HCT116 (cell line): Measurements from ENCODE around the gene C1orf94. TPM values are rescaled to one million over a fixed set of nuclear protein-coding genes. Genes with fewer than 3 reads are reported as not detected.

ENCODE experiments used
- ATAC-seq: fragments of 200-7000 bp; cut with Tn5 transposase; 2 replicates; pipeline ENCODE4 v1.9.1; 2020; ENCODE audit warnings: mild to moderate bottlenecking, moderate library complexity
- BruUV-seq: library from RNA; stranded (reverse); fragments of 400-500 nt; replicated peaks from 2 replicates; lab custom pipeline; 2021; lab: Mats Ljungman, UMichigan
- CTCF ChIA-PET: fragments of 300-600 bp; sonication (Branson Sonifier 250); formaldehyde crosslinking; loops from one replicate; lab custom pipeline; 2021; ENCODE audit warnings: antibody characterized with exemption; lab: Charles Lee
- POLR2A ChIA-PET: fragments of 300-600, 350-600 bp; sonication (Branson Sonifier 250); formaldehyde crosslinking; loops from one replicate; lab custom pipeline; 2021; ENCODE audit warnings: antibody characterized with exemption; lab: Charles Lee
- RAD21 ChIA-PET, 2 experiments: fragments of 300-600 bp; sonication (Branson Sonifier 250); formaldehyde crosslinking; loops; one replicate each; lab custom pipeline; 2023; ENCODE audit warnings: low total read pairs in 2 of 2; ENCODE audit not compliant: uncharacterized antibody in 2 of 2, unreplicated experiment in 2 of 2, low non-redundant PET in 1 of 2; lab: Charles Lee
- DNase-seq: peaks from one replicate; pipeline ENCODE4 v3.0.0-alpha.2; 2010; ENCODE audit warnings: low read depth, low spot score
- H2AFZ ChIP-seq: fragments of 200-600 bp; shearing (Covaris generic), sonication (generic); 2 replicates; pipeline ENCODE4 v1.6.1; 2017; ENCODE audit warnings: low read depth, mixed run types, mixed read lengths, antibody characterized with exemption, low read length; ENCODE audit not compliant: poor library complexity, severe bottlenecking
- H3K27ac ChIP-seq: 2 replicates; pipeline ENCODE4 v1.5.1; 2012; ENCODE audit warnings: low read depth, low read length
- H3K27me3 ChIP-seq: fragments of 200-600 bp; sonication (generic); 2 replicates; pipeline ENCODE4 v1.6.1; 2016; ENCODE audit warnings: mixed run types, low read length, mixed read lengths; ENCODE audit not compliant: insufficient read depth
- H3K36me3 ChIP-seq, 2 experiments: fragments of 200-500 bp in 1 of 2; fragments of 200-600 bp in 1 of 2; sonication (Bioruptor generic) in 1 of 2; sonication (generic) in 1 of 2; 2 replicates each; pipeline versions ENCODE4 v1.5.1 to v1.6.1; 2014 to 2016; ENCODE audit warnings: low read length in 2 of 2, inconsistent platforms in 1 of 2, mixed read lengths in 1 of 2, mixed run types in 1 of 2; ENCODE audit not compliant: insufficient read depth in 2 of 2, control insufficient read depth in 1 of 2
- H3K4me1 ChIP-seq, 2 experiments: fragments of 200-600 bp in 1 of 2; sonication (generic) in 1 of 2; 2 replicates each; pipeline versions ENCODE4 v1.5.1 to v1.6.1; 2012 to 2017; ENCODE audit warnings: low read length in 2 of 2, inconsistent platforms in 1 of 2, mild to moderate bottlenecking in 1 of 2, mixed read lengths in 1 of 2, mixed run types in 1 of 2, moderate library complexity in 1 of 2; ENCODE audit not compliant: insufficient read depth in 2 of 2, control insufficient read depth in 1 of 2
- H3K4me2 ChIP-seq: fragments of 200-600 bp; sonication (generic); 2 replicates; pipeline ENCODE4 v1.6.1; 2017; ENCODE audit warnings: mixed run types, low read length, mixed read lengths
- H3K4me3 ChIP-seq, 2 experiments: fragments of 200-600 bp in 1 of 2; sonication (generic) in 1 of 2; replicated peaks in 1 of 2; 2 replicates each; pipeline ENCODE4 v1.5.1; 2011 to 2016; ENCODE audit warnings: low read length in 2 of 2, control low read depth in 1 of 2, low read depth in 1 of 2, mild to moderate bottlenecking in 1 of 2, mixed read lengths in 1 of 2, mixed run types in 1 of 2
- H3K79me2 ChIP-seq: fragments of 200-600 bp; sonication (generic); 2 replicates; pipeline ENCODE4 v1.6.1; 2017; ENCODE audit warnings: mild to moderate bottlenecking, mixed run types, low read length, moderate library complexity, mixed read lengths; ENCODE audit not compliant: insufficient read depth
- H3K9ac ChIP-seq: fragments of 200-600 bp; sonication (generic); 2 replicates; pipeline ENCODE4 v1.6.1; 2016; ENCODE audit warnings: low read length, mixed read lengths
- H3K9me2 ChIP-seq: fragments of 200-600 bp; sonication (generic), shearing (Covaris generic); 2 replicates; pipeline ENCODE4 v1.6.1; 2017; ENCODE audit warnings: mixed run types, mild to moderate bottlenecking, moderate library complexity; ENCODE audit not compliant: insufficient read depth
- H3K9me3 ChIP-seq, 2 experiments: fragments of 200-500 bp in 1 of 2; fragments of 200-600 bp in 1 of 2; sonication (Bioruptor generic) in 1 of 2; sonication (generic) in 1 of 2; 2 replicates each; pipeline ENCODE4 v1.6.1; 2014 to 2017; ENCODE audit warnings: low read length in 2 of 2, mixed read lengths in 2 of 2, inconsistent platforms in 1 of 2, low read depth in 1 of 2, mild to moderate bottlenecking in 1 of 2, mixed run types in 1 of 2, moderate library complexity in 1 of 2; ENCODE audit not compliant: control insufficient read depth in 1 of 2, insufficient read depth in 1 of 2
- H4K20me1 ChIP-seq: fragments of 200-600 bp; sonication (generic), shearing (Covaris generic); 2 replicates; pipeline ENCODE4 v1.6.1; 2017; ENCODE audit warnings: mixed run types, mild to moderate bottlenecking, moderate library complexity; ENCODE audit not compliant: insufficient read depth
- CBX3 ChIP-seq: IDR thresholded peaks from 2 replicates; pipeline ENCODE4 v1.6.1; 2012; ENCODE audit warnings: low read depth
- EGR1 ChIP-seq: IDR thresholded peaks from 2 replicates; pipeline ENCODE4 v1.6.1; 2012; ENCODE audit warnings: low read depth
- ELF1 ChIP-seq: IDR thresholded peaks from 2 replicates; pipeline ENCODE4 v1.6.1; 2012; ENCODE audit warnings: low read depth, borderline replicate concordance
- EZH2 ChIP-seq: fragments of 200-600 bp; sonication (generic); IDR thresholded peaks from 2 replicates; pipeline ENCODE4 v1.6.1; 2017; ENCODE audit warnings: antibody characterized with exemption, mixed run types
- EZH2phosphoT487 ChIP-seq: fragments of 200-600 bp; IDR thresholded peaks from 2 replicates; pipeline ENCODE4 v1.6.1; 2018; ENCODE audit warnings: antibody characterized with exemption, borderline replicate concordance
- FOSL1 ChIP-seq: IDR thresholded peaks from 2 replicates; pipeline ENCODE4 v1.6.1; 2012; ENCODE audit warnings: low read depth
- JUND ChIP-seq: IDR thresholded peaks from 2 replicates; pipeline ENCODE4 v1.6.1; 2012
- POLR2A ChIP-seq: IDR thresholded peaks from 2 replicates; pipeline ENCODE4 v1.7.0; 2011; ENCODE audit warnings: borderline replicate concordance; ENCODE audit not compliant: insufficient read depth, insufficient read length; ENCODE audit errors: extremely low read depth
- POLR2AphosphoS5 ChIP-seq: IDR thresholded peaks from 2 replicates; pipeline ENCODE4 v1.6.1; 2011; ENCODE audit warnings: mild to moderate bottlenecking, low read depth, low read length, moderate library complexity
- SRF ChIP-seq: IDR thresholded peaks from 2 replicates; pipeline ENCODE4 v1.6.1; 2012; ENCODE audit warnings: low read depth
- ZFX ChIP-seq: fragments of 450-650 bp; IDR thresholded peaks from 2 replicates; pipeline ENCODE4 v1.6.1; 2017
- ZNF274 ChIP-seq: fragments of 200-500 bp; sonication (Bioruptor generic); IDR thresholded peaks from 2 replicates; pipeline ENCODE4 v1.6.1; 2014; ENCODE audit warnings: mild to moderate bottlenecking, low read depth, low read length, inconsistent platforms
- intact Hi-C: fragments of 100-400 bp; cut with micrococcal nuclease; formaldehyde crosslinking; loops from 2 replicates; pipeline ENCODE4 v1.10.0; 2022
- total RNA-seq: library from RNA; stranded (reverse); gene quantifications from one replicate; pipeline ENCODE4 v1.2.1, GENCODE V29; 2021; ENCODE audit not compliant: unreplicated experiment
- TF ChIP-seq, protein P1 (sequence below), 3 experiments: fragments of 200-600 bp in 1 of 3; sonication (generic) in 1 of 3; IDR thresholded peaks in 2 of 3; conservative IDR thresholded peaks in 1 of 3; 2 replicates each; pipeline ENCODE4 v1.5.1; 2012 to 2017; ENCODE audit warnings: low read depth in 2 of 3, low read length in 2 of 3, antibody characterized with exemption in 1 of 3, borderline replicate concordance in 1 of 3, control low read depth in 1 of 3, mild to moderate bottlenecking in 1 of 3, mixed read lengths in 1 of 3, mixed run types in 1 of 3, moderate library complexity in 1 of 3; ENCODE audit not compliant: insufficient read depth in 1 of 3
- TF ChIP-seq, protein P2 (sequence below): IDR thresholded peaks from 2 replicates; pipeline ENCODE4 v1.6.1; 2012

The C1orf94 gene
- total RNA-seq, 1 experiment from 2014 or later = not detected

DNA sequence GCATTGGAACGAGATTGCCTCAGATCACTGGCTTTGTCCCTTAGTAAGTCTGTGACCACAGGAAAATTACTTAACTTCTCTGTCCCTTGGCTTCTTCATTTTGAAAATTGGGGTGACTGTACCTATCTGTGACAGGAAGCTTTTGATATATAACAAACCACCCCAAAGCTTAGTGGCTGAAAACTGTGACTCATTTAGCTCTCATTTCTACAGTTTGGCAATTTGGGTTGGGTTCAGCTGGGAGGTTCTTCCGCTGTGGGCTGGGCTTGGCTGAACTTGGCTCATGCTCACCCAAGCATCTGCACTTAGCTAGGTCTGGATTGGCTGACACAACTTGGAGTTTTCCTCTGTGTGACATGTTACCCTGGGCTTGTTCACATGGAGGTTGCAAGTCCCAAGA lies 14.0 kb downstream of the C1orf94 start:
- no peak for DNase-seq
- intact Hi-C loops = no loop called here
- no peak overlapping the region for H2AFZ ChIP-seq
- no peak for ATAC-seq
- TF ChIP-seq POLR2A = no peak
- TF ChIP-seq, protein P1, sequence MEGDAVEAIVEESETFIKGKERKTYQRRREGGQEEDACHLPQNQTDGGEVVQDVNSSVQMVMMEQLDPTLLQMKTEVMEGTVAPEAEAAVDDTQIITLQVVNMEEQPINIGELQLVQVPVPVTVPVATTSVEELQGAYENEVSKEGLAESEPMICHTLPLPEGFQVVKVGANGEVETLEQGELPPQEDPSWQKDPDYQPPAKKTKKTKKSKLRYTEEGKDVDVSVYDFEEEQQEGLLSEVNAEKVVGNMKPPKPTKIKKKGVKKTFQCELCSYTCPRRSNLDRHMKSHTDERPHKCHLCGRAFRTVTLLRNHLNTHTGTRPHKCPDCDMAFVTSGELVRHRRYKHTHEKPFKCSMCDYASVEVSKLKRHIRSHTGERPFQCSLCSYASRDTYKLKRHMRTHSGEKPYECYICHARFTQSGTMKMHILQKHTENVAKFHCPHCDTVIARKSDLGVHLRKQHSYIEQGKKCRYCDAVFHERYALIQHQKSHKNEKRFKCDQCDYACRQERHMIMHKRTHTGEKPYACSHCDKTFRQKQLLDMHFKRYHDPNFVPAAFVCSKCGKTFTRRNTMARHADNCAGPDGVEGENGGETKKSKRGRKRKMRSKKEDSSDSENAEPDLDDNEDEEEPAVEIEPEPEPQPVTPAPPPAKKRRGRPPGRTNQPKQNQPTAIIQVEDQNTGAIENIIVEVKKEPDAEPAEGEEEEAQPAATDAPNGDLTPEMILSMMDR (IDR thresholded peaks at IDR 0.05 in 2 of 3, conservative IDR thresholded peaks at IDR 0.05 in 1 of 3; ENCODE audit: borderline replicate concordance in 1 of 3, insufficient read depth in 1 of 3, low read depth in 2 of 3, low read length in 2 of 3) = no peak
- no peak for TF ChIP-seq CBX3
- TF ChIP-seq POLR2AphosphoS5 = no peak
- TF ChIP-seq SRF = no peak
- TF ChIP-seq EZH2phosphoT487 = no peak
- no peak for TF ChIP-seq JUND
- TF ChIP-seq FOSL1 = no peak
- no peak for TF ChIP-seq ZNF274
- no peak for TF ChIP-seq EZH2
- no peak for TF ChIP-seq ELF1
- TF ChIP-seq, protein P2, sequence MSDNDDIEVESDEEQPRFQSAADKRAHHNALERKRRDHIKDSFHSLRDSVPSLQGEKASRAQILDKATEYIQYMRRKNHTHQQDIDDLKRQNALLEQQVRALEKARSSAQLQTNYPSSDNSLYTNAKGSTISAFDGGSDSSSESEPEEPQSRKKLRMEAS = no peak
- TF ChIP-seq EGR1 = no peak
- no peak for TF ChIP-seq ZFX
- no peak overlapping the region for H3K4me3 ChIP-seq
- no peak overlapping the region for H3K4me2 ChIP-seq
- no TSS peak for BruUV-seq
- no peaks in the 10 kb centered on the region for H4K20me1 ChIP-seq
- no peak overlapping the region for H3K9ac ChIP-seq
- H3K36me3 ChIP-seq = no peaks in the 10 kb centered on the region
- H3K9me3 ChIP-seq = no peaks in the 10 kb centered on the region
- H3K27ac ChIP-seq = no peak overlapping the region
- H3K9me2 ChIP-seq = no peaks in the 10 kb centered on the region
- H3K4me1 ChIP-seq = no peaks in the 10 kb centered on the region; a peak in 1 of 4 replicates
- RAD21 ChIA-PET = no interaction called here
- no peaks in the 10 kb centered on the region for H3K79me2 ChIP-seq
- CTCF ChIA-PET = no interaction called here
- POLR2A ChIA-PET = no interaction called here
- peaks cover 20% of the 10 kb centered on the region; the same call in 1 of the 2 replicates for H3K27me3 ChIP-seq
